Uterine smooth muscle cell (primary cell): ENCODE data around the gene EMILIN2. TPM values are rescaled to one million over a fixed set of nuclear protein-coding genes. Genes with fewer than 3 reads are reported as not detected.

ENCODE experiments used
- total RNA-seq: library from RNA; depleted of rRNA; stranded (reverse); fragments of >200 nt; gene quantifications from 2 replicates; pipeline ENCODE4 v1.2.3, GENCODE V29; 2014

EMILIN2 gene
- 8.4 and 17.9 TPM in 2 replicates for total RNA-seq

GRCh38 chr18:2846636-2847316, at the start of gene EMILIN2:
EMILIN2 (plus strand) TSS chr18:2847006; CDS start chr18:2847189, 183 bp downstream.

Other genes with a start within 250 kb of the EMILIN2 start
- gene SMCHD1, start 191.3 kb upstream of the EMILIN2 start, total RNA-seq, result 96.5 and 104 TPM in 2 replicates
- gene LPIN2, start 166.1 kb downstream of the EMILIN2 start, total RNA-seq, result 42.2 and 48.0 TPM in 2 replicates